Non-pigmented ciliary epithelial cell (primary cell): Measurements from ENCODE around the gene C1orf185.
A peak's percentile ranks its signal among the peaks of the same experiment; 100 is the strongest.
"Not testable (repeated sequence)": the region's sequence is repeated elsewhere in the genome, so short reads cannot be mapped to it uniquely, and the experiment has no call there.

ENCODE experiments used
- DNase-seq: peaks from one replicate; pipeline ENCODE4 v3.0.0-alpha.2; 2010; ENCODE audit warnings: low read depth

C1orf185 gene

DNA sequence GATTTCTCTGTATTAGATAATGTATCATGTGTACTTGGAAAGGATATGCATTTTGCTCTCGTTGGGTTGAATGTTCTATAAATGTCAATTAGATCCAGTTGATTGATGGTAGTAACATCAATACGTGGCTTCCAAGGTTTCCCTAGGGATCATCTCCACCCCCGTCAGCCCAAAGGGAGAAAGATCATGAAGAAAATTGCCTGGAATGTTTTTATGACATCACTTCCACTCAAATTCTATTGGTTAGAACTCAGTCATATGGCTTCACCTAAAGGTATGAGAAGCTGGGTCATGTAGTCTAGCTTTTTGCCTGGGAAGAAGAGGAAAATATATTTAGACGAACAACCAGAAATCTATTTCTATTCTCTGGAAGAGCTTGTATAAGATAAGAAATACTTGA is at the start of gene C1orf185:
Gene C1orf185, plus strand, starts transcription at position 253 of the 400 bp plus-strand sequence. Its CDS starts 6 bp downstream, at position 259.
- DNase-seq, result no peak

GRCh38 chr1:51058858-51059257 is 43.2 kb upstream of the C1orf185 start:
- no peak for DNase-seq

GRCh38 chr1:51061231-51061918 is 40.7 kb upstream of the C1orf185 start:
- DNase-seq, result no peak

DNA sequence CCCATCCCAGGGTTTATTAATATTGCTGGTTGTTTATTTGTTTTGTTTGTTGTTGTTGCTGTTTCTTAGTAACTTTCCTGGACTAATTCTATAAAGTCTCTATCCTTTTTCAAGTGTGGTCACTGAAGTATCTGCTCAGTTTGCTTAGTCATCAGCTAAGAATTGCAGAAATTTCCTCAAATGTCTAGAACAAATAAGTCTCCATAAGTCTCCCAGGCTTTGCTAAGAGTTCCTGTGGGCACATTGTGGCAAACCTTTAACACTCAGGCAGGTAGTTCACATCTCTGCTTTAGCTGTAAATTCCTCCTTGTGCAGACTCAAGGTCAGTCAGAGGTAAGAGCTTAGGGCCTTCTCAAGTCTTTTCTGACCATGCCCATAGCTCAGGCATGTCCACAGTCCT is 38.9 kb upstream of the C1orf185 start:
- peak; percentile 92 for DNase-seq

GRCh38 chr1:51070011-51070410 is 32.0 kb upstream of the C1orf185 start:
- DNase-seq, result no peak

- peak; percentile 45 for DNase-seq
These were observed 31.4 kb upstream of the C1orf185 start for GRCh38 chr1:51070640-51071039.

DNA sequence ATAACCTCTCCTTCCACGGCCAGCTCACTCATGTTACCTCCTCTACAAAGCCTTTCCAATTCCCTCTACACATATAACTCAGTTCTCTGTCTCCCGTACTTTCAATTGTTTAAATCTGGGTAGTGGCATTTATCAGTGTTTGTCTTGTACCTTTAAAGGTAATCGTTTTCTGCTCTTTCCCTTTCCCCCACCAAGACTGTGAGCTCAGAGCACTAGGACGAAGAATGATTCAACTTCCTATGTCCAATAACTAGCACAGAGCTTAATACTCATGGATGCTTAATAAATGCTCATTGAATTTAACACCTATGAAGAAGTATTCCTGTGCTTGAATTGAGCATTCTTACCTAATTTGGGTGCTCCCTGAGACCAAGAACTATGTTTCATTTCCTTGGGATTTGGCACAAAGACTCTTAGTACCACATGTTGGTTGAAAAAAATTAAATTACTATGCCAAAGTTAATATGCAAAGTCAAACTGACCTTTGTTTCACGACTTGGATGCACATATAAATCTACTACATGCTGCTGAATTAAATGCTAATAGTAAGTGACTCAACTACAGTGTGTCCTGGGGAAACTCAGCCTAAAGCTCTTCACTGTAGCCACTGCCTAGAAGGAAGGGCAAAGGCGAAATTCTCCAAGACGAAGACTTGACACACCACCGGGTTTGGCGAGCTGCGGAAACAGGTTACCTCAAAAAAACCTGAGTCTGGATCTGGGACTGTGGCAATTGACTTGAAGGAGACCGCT is 30.6 kb upstream of the C1orf185 start:
- no peak for DNase-seq

- no peak for DNase-seq
These were observed 30.0 kb upstream of the C1orf185 start for GRCh38 chr1:51072043-51072439.

- DNase-seq, result no peak
These were observed 29.4 kb upstream of the C1orf185 start for GRCh38 chr1:51072651-51073050.

- DNase-seq, result no peak
These were observed 28.6 kb upstream of the C1orf185 start for GRCh38 chr1:51073456-51073855.

- DNase-seq, result no peak
These were observed 15.3 kb upstream of the C1orf185 start for GRCh38 chr1:51086496-51087271.

DNA sequence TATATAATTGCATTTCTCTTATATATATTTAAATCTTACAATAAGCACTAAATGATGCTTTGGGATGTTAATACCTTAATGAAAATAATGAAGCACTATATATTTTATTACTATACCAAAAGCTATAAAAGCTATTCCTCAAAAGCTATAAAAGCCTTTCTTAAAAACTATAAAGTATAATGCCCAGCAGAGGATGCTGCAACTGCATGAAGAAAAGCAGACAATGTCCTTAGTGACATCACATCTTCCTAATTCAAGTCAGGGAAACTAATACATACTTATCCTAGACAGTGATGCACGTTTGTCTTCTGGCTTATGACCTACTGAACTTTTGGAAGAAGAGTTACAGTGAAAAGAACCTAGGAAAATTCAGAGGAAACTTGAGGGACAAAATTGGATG is 13.6 kb upstream of the C1orf185 start:
- no peak for DNase-seq

GRCh38 chr1:51093581-51093980 is 8.4 kb upstream of the C1orf185 start:
- DNase-seq, result no peak

DNA sequence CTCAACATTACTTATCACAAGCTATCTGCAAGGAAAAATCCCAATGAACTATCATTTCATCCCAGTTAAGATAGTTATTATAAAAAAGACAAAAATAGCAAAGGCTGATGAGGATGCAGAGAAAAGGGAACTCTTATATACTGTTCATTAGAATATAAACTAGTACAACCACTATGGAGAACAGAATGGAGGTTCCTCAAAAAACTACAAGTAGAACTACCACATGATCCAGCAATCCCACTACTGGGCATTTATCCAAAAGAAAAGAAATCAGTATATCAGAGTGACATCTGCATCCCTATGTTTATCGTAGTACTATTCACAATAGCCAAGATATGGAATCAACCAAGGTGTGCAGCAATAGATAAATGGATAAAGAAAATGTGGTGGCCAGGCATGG is 4.9 kb upstream of the C1orf185 start:
- DNase-seq, result no peak

DNA sequence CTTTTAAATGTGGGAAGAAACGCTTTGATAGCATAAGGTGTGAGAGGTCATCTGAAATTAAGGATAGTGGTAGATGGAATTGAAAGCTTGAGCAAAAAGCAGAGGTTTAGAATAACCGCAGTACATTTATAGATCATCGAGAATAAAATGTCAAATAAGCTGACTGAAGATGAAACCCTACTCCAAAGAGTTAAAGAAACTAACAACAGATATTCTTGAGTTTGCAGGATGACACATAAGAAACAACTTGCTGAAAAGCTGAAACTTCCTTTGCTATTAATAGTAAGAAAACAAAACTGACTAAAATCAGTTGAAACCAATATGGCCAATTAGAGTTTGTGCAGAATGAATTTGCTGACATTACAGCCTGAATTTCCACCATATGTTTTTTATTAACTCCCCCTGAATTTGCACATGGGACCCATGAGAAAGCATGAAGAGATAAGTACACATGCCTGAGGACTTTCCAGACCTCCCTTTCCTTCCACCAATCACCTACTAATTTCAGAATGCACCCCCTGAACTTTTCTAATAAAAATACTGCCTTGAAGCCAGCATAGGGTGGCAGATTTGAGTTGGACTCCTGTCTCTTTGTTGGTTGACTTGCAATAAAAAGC is 1.7 kb upstream of the C1orf185 start:
- DNase-seq, result no peak

GRCh38 chr1:51114137-51114536 is 12.1 kb downstream of the C1orf185 start:
- no peak for DNase-seq

- no peak for DNase-seq
These were observed 13.8 kb downstream of the C1orf185 start for GRCh38 chr1:51115714-51116404.

DNA sequence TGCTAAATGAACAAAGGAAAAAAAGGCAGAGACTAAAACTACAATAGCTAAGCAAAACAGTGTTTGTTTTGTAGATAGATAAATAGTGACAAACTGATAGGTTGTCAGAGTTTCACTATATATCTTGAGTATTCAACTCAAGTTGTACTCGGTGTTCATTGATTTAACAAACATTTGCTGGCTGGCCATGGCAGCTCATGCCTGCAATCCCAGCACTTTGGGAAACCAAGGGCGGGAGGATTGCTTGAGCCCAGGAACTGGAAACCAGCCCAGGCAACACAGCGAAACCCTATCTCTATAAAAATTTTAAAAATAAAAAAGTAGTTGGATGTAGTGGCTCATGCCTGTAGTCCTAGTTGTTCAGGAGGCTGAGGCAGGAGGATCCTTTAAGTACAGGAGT is 17.3 kb downstream of the C1orf185 start:
- DNase-seq, result no peak

GRCh38 chr1:51120629-51121028 is 18.6 kb downstream of the C1orf185 start:
- no peak for DNase-seq

DNA sequence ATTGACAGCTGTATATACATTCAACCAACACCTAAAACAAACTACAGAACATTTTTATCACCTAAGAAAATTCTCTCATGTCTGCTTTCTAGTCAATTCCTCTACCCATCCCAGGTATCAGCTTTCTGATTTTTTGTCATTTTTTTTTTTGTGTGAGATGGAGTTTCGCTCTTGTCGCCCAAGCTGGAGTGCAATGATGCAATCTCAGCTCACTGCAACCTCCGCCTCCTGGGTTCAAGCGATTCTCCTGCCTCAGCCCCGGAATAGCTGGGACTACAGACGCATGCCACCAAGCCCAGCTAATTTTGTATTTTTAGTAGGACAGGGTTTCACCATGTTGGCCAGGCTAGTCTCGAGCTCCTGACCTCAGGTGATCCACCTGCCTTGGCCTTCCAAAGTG is 25.1 kb downstream of the C1orf185 start:
- not testable (repeated sequence) for DNase-seq

DNA sequence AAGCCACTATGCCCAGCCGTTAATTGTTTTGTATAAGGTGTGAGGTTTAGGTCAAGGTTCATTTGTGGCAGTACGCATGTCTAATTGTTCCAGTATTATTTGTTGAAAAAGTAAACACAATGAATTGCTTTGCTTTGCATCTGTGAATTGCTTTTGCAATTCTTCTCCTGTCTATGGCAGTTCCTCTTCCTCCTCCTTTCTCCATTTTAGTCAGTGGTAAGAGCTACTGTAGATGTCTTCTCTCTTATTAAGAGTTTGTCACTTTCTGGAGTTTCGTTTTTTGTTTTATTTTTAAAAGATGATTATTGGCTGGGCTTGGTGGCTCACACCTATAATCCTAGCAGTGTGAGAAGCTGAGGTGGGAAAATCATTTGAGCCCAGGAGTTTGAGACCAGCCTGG is 29.2 kb downstream of the C1orf185 start:
- DNase-seq, result no peak

GRCh38 chr1:51133045-51133444 is 31.0 kb downstream of the C1orf185 start:
- DNase-seq, result no peak
